Neural progenitor cell (in vitro differentiated cells): Measurements from ENCODE around the gene SCYL2. TPM values are rescaled to one million over a fixed set of nuclear protein-coding genes. Genes with fewer than 3 reads are reported as not detected.

ENCODE experiments used
- DNase-seq: peaks from one replicate; pipeline ENCODE4 v3.0.0-alpha.2; 2016; ENCODE audit warnings: low spot score
- H2AFZ ChIP-seq: fragments of 200-600 bp; sonication (generic); replicated peaks from 2 replicates; pipeline ENCODE4 v1.6.1; 2016; ENCODE audit warnings: antibody characterized with exemption
- H3F3A ChIP-seq: fragments of 200-600 bp; sonication (generic); 2 replicates; pipeline ENCODE4 v1.6.1; 2016; ENCODE audit warnings: antibody characterized with exemption, low read depth
- H3K27ac ChIP-seq: fragments of 200-600 bp; sonication (generic); 2 replicates; pipeline ENCODE4 v1.5.1; 2016; ENCODE audit warnings: mild to moderate bottlenecking
- H3K27me3 ChIP-seq: fragments of 200-600 bp; sonication (generic); 2 replicates; pipeline ENCODE4 v1.6.1; 2016; ENCODE audit warnings: mild to moderate bottlenecking, moderate library complexity
- H3K36me3 ChIP-seq: fragments of 200-600 bp; sonication (generic); 2 replicates; pipeline ENCODE4 v1.5.1; 2016
- H3K4me1 ChIP-seq: fragments of 200-600 bp; sonication (generic); 2 replicates; pipeline ENCODE4 v1.6.1; 2016; ENCODE audit warnings: mixed run types
- H3K4me2 ChIP-seq: fragments of 200-600 bp; sonication (generic); 2 replicates; pipeline ENCODE4 v1.6.1; 2016
- H3K4me3 ChIP-seq: fragments of 200-600 bp; sonication (generic); 2 replicates; pipeline ENCODE4 v1.5.1; 2016
- H3K79me2 ChIP-seq: fragments of 200-600 bp; sonication (generic); 2 replicates; pipeline ENCODE4 v1.6.1; 2016; ENCODE audit warnings: low read depth
- H3K9ac ChIP-seq: fragments of 200-600 bp; sonication (generic); 2 replicates; pipeline ENCODE4 v1.6.1; 2016
- H3K9me3 ChIP-seq: fragments of 200-600 bp; sonication (generic); 2 replicates; pipeline ENCODE4 v1.5.1; 2016; ENCODE audit warnings: low read depth
- H4K20me1 ChIP-seq: fragments of 200-600 bp; sonication (generic); 2 replicates; pipeline ENCODE4 v1.6.1; 2016; ENCODE audit warnings: low read depth
- H3K27ac Mint-ChIP-seq: 3 replicates; pipeline ENCODE4 v1.8.0; 2021; ENCODE audit warnings: mixed read lengths
- H3K27me3 Mint-ChIP-seq: 2 replicates; pipeline ENCODE4 v1.8.0; 2022; ENCODE audit warnings: low read depth, mild to moderate bottlenecking, inconsistent platforms, moderate library complexity, mixed read lengths; ENCODE audit not compliant: insufficient read depth
- H3K36me3 Mint-ChIP-seq: 3 replicates; pipeline ENCODE4 v1.8.0; 2021; ENCODE audit warnings: mixed read lengths
- H3K4me1 Mint-ChIP-seq: 3 replicates; pipeline ENCODE4 v1.8.0; 2021; ENCODE audit warnings: mixed read lengths
- H3K4me3 Mint-ChIP-seq: 3 replicates; pipeline ENCODE4 v1.8.0; 2021; ENCODE audit warnings: mild to moderate bottlenecking, moderate library complexity, mixed read lengths
- H3K9me3 Mint-ChIP-seq: 3 replicates; pipeline ENCODE4 v1.8.0; 2020; ENCODE audit warnings: mixed read lengths
- CTCF ChIP-seq: fragments of 200-600 bp; sonication (generic); IDR thresholded peaks from 2 replicates; pipeline ENCODE4 v1.5.1; 2017; ENCODE audit warnings: antibody characterized with exemption, mild to moderate bottlenecking
- EZH2 ChIP-seq: fragments of 200-600 bp; sonication (generic); IDR thresholded peaks from 2 replicates; pipeline ENCODE4 v1.6.1; 2017; ENCODE audit warnings: antibody characterized with exemption, mild to moderate bottlenecking, moderate library complexity
- EZH2phosphoT487 ChIP-seq: fragments of 200-600 bp; sonication (generic); IDR thresholded peaks from 2 replicates; pipeline ENCODE4 v1.6.1; 2017; ENCODE audit warnings: antibody characterized with exemption
- total RNA-seq: library from RNA; depleted of rRNA; stranded (reverse); fragments of >200 nt; gene quantifications from 2 replicates; pipeline ENCODE4 v1.2.3, GENCODE V29; 2015; ENCODE audit warnings: low replicate concordance

Gene SCYL2
- total RNA-seq, 1 donor from 2014 or later: 151 TPM

- H3K36me3 ChIP-seq: no peaks in the 10 kb centered on the region
- no peak overlapping the region for H3K4me2 ChIP-seq
- no peak overlapping the region for H2AFZ ChIP-seq
- H3K27ac ChIP-seq: no peak overlapping the region
- Mint-ChIP-seq H3K27ac (no peak overlapping the region), H3K4me1 (peaks cover 11% of the 10 kb centered on the region), H3K36me3 (no peaks in the 10 kb centered on the region), H3K27me3 (no peaks in the 10 kb centered on the region), H3K4me3 (no peak overlapping the region), H3K9me3 (no peaks in the 10 kb centered on the region)
- H3K27me3 ChIP-seq: no peaks in the 10 kb centered on the region
- H3K79me2 ChIP-seq: no peaks in the 10 kb centered on the region
- H3K9ac ChIP-seq: no peak overlapping the region
- no peak for DNase-seq
- H3K9me3 ChIP-seq: no peaks in the 10 kb centered on the region
- H3K4me3 ChIP-seq: no peak overlapping the region
- peaks cover 10% of the 10 kb centered on the region for H3K4me1 ChIP-seq
- no peaks in the 10 kb centered on the region for H3F3A ChIP-seq
- no peak for TF ChIP-seq EZH2
- TF ChIP-seq EZH2phosphoT487: no peak
- no peak for TF ChIP-seq CTCF
- no peaks in the 10 kb centered on the region for H4K20me1 ChIP-seq
These were observed 115.4 kb downstream of the SCYL2 start for GRCh38 chr12:100382338-100382737.

DNA sequence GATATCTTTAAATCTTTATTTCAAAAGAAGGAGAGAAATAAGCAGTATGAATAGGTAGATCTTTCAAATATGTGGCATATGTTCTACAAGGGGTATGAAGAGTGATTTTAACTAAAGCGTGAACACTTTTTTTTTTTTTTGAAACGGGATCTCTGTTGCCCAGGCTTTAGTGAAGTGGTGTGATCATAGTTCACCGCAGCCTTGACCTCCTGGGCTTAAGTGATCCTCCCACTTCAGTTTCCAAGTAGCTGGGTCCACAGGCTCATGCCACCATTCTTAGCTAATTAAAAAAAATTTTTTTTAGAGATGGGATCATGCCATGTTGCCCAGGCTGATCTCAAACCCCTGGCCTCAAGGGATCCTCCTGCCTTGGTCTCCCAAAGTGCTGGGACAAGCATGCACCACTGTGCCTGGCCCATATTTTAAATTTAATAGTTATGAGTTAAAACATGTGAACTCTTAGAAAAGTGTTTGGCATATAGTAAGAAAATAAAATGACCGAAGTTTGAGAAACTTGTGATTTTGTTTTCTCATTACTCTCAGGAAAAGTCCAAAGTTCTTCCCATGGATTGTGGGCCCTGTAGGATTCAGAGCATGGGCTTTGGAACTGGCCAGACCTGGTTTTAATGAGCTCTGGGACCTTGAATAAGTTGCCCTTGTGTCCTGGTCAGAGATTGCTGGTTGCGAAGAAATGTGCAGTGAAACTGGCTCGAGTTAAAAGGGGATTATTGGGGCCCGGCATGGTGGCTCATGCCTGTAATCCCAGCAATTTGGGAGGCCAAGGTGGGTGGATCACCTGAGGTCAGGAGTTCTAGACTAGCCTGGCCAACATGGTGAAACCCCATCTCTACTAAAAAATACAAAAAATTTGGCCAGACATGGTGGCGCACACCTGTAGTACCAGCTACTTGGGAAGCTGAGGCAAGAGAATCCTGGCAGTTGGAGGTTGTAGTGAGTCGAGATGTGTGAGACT lies 116.9 kb downstream of the SCYL2 start:
- Mint-ChIP-seq H3K27ac (no peak overlapping the region), H3K4me3 (no peak overlapping the region), H3K36me3 (no peaks in the 10 kb centered on the region), H3K4me1 (peaks cover 11% of the 10 kb centered on the region), H3K27me3 (no peaks in the 10 kb centered on the region), H3K9me3 (no peaks in the 10 kb centered on the region)
- Histone ChIP-seq H3K27me3 (no peaks in the 10 kb centered on the region), H3K9ac (no peak overlapping the region), H3K9me3 (no peaks in the 10 kb centered on the region), H3K36me3 (no peaks in the 10 kb centered on the region), H3K4me3 (no peak overlapping the region), H3F3A (no peaks in the 10 kb centered on the region), H4K20me1 (no peaks in the 10 kb centered on the region), H3K27ac (no peak overlapping the region), H3K4me1 (peaks cover 10% of the 10 kb centered on the region), H2AFZ (no peak overlapping the region), H3K79me2 (no peaks in the 10 kb centered on the region), H3K4me2 (no peak overlapping the region)
- TF ChIP-seq EZH2 (no peak), CTCF (no peak), EZH2phosphoT487 (no peak)
- no peak for DNase-seq

- H2AFZ ChIP-seq: no peak overlapping the region
- no peaks in the 10 kb centered on the region for H3F3A ChIP-seq
- Mint-ChIP-seq H3K27ac (no peak overlapping the region), H3K4me1 (peaks cover 11% of the 10 kb centered on the region), H3K9me3 (no peaks in the 10 kb centered on the region), H3K27me3 (no peaks in the 10 kb centered on the region), H3K36me3 (no peaks in the 10 kb centered on the region), H3K4me3 (no peak overlapping the region)
- H3K4me2 ChIP-seq: no peak overlapping the region
- no peak for DNase-seq
- H4K20me1 ChIP-seq: no peaks in the 10 kb centered on the region
- no peak for TF ChIP-seq EZH2
- no peak for TF ChIP-seq CTCF
- no peak for TF ChIP-seq EZH2phosphoT487
- H3K79me2 ChIP-seq: no peaks in the 10 kb centered on the region
- no peak overlapping the region for H3K27ac ChIP-seq
- no peaks in the 10 kb centered on the region for H3K9me3 ChIP-seq
- no peaks in the 10 kb centered on the region for H3K36me3 ChIP-seq
- H3K4me1 ChIP-seq: peaks cover 10% of the 10 kb centered on the region
- no peak overlapping the region for H3K4me3 ChIP-seq
- H3K9ac ChIP-seq: no peak overlapping the region
- H3K27me3 ChIP-seq: no peaks in the 10 kb centered on the region
These were observed 117.6 kb downstream of the SCYL2 start for GRCh38 chr12:100384559-100384935.
